AG10803 (cell line): Measurements from ENCODE around the gene ZNF26.
"Not testable (repeated sequence)": the region's sequence is repeated elsewhere in the genome, so short reads cannot be mapped to it uniquely, and the experiment has no call there.

ENCODE experiments used
- DNase-seq: peaks from one replicate; pipeline ENCODE4 v3.0.0; 2010; ENCODE audit warnings: low read depth
- H3K4me3 ChIP-seq: 2 replicates; pipeline ENCODE4 v1.5.1; 2011; ENCODE audit warnings: mild to moderate bottlenecking, low read length, control low read depth
- TF ChIP-seq, protein P1 (sequence below): conservative IDR thresholded peaks from 2 replicates; pipeline ENCODE4 v1.5.1; 2011; ENCODE audit warnings: mild to moderate bottlenecking, low read length, control low read depth, inconsistent platforms

Gene ZNF26

DNA sequence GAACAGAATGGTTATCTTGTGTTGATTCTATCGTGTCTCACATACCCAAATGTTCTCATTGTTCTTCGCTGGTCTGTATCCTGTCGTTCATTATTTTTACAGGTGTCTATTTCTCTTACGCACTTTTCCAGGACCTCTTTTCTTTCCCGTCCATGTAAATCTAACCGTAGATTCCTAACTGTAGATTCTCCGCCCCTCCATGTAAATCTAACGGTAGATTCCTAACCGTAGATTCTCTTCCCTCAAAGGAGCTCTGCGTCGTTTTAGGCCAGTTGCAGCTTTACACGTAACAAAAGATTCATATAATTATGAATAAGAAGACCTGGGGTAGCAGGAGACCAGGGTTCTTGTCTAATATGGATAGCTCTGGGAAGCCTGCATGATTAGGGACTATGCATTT, 20.4 kb upstream of the ZNF26 start:
- TF ChIP-seq, protein P1, sequence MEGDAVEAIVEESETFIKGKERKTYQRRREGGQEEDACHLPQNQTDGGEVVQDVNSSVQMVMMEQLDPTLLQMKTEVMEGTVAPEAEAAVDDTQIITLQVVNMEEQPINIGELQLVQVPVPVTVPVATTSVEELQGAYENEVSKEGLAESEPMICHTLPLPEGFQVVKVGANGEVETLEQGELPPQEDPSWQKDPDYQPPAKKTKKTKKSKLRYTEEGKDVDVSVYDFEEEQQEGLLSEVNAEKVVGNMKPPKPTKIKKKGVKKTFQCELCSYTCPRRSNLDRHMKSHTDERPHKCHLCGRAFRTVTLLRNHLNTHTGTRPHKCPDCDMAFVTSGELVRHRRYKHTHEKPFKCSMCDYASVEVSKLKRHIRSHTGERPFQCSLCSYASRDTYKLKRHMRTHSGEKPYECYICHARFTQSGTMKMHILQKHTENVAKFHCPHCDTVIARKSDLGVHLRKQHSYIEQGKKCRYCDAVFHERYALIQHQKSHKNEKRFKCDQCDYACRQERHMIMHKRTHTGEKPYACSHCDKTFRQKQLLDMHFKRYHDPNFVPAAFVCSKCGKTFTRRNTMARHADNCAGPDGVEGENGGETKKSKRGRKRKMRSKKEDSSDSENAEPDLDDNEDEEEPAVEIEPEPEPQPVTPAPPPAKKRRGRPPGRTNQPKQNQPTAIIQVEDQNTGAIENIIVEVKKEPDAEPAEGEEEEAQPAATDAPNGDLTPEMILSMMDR: no peak
- H3K4me3 ChIP-seq: no peak overlapping the region
- DNase-seq: no peak

DNA sequence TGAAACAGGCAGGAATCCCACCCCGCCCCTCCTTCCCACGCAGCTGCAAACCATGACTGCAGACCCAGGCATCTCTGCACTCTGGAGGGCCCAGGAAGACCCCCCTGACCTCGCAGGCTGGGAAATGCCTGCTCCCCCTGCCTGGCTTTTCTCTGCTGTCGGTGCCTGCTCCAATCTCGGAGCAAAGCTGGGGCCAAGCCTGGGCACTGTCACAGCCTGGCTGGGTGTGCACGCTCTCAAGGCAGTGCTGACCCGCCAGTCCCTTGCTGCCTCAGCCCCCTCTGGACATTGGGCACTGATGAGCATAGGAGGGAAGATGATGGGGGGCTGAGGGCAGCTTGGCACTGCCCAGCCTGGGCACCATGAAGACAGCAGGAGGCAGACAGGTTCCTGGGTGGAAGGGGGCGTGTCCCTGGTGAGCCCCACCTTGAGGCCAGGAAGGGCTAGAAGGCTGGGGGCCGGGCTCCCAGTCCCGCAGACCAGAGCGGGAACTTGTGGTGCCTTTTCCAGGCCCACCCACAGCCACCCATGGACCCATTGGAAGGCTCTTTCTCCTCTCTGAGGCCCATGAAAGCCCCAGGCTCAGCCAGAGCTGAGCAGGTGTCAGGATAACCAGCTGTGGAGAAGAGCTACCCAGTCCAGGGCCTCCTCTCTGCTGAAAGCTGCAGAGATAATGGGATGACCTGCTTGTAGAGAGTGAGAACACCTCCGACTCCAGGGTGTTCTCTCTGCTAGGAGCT, 19.3 kb upstream of the ZNF26 start:
- DNase-seq: no peak
- TF ChIP-seq, protein P1: no peak
- no peak overlapping the region for H3K4me3 ChIP-seq

DNA sequence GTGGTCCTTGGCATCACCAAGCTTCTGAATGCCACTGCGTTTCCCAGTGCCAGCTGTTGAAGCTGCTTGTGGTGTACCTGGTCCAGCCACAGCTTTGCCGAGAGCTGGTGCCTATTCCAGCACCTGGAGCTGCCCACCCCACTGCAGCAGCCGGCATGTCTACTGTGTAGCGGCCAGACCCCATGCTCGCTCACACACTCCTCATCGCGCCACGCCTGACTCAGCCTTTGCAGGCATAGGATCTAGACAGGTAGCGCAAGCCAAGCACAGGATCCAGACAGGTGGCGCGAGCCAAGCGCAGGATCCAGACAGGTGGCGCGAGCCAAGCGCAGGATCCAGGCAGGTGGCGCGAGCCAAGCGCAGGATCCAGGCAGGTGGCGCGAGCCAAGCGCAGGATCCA, 18.4 kb upstream of the ZNF26 start:
- DNase-seq: no peak
- TF ChIP-seq, protein P1: no peak
- no peak overlapping the region for H3K4me3 ChIP-seq

DNA sequence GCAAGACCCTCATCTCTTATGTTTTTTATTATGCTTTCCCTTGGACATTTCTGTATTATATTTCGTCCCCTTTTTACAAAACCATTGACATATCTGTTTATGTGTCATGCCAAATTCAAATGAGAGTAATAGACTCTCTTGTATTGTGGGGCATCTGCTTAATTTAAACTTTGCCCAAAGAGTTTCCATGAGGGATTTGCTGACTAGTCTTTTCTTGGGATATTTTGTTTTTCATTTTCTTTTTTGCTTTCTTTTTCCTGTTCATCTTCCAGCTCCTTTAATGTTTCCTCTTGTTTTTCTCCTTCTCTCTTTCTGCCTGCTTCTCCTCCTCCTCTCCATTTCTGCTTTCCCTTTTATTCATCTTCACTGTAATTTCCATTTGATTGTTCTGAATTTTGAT, 13.8 kb upstream of the ZNF26 start:
- H3K4me3 ChIP-seq: no peak overlapping the region
- TF ChIP-seq, protein P1: no peak
- DNase-seq: no peak

DNA sequence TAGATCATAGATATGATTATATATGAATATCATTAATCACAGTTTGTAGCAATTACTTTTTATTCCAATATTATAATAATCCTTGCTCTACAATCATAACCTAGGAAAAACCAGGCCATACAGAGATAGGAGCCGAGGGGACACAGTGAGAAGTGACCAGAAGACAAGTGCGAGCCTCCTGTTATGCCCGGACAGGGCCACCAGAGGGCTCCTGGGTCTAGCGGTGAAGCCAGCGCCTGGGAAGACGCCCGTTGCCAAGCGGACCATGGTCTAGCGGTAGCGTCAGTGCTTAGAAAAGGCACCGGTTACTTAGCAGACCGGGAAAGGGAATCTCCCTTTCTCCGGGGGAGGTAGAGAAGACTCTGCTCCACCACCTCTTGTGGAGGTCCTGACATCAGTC, 9.3 kb upstream of the ZNF26 start:
- not testable (repeated sequence) for DNase-seq, H3K4me3 ChIP-seq

DNA sequence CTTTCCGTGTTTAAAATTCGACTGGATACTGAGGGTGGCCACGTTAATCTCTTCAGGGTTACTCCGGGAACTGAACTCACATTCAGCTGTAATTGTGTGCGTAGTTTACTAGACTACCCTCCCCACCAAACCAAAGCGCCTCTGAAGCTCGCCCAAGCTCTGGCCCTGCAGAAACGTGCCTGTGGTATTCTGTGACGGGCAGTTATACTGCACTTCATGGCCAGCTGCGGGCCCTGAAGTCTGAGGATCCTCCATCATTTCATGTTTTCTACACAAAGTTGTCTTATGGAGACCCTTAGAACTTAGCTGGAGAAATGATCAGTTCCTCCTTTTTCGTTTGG, 688 bp downstream of the ZNF26 start:
- peak overlapping the region; percentile 97 for H3K4me3 ChIP-seq
- TF ChIP-seq, protein P1: no peak
- DNase-seq: peak; percentile 9

DNA sequence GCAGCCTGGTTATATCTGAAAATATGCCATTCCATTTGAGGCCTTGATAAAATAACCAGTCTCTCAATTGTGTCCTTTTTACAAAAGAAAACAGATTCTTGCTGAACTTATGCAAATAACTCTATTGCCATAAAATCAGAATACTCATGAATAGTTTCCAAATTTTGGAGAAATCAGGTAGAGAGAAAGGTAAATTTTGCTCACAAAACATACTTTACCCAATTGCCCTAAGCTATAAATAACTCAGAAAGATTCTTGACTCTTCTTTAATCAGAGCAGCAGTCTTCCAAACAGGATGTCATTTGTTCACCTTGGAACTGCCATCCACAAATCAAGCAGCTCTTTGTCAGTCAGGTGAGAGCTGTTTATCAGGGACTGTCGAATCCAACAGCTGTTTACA, 12.6 kb downstream of the ZNF26 start:
- no peak for DNase-seq
- no peak overlapping the region for H3K4me3 ChIP-seq
- TF ChIP-seq, protein P1: no peak
